Panc1 (cell line): ENCODE results near the gene UGT1A7.

Experiments
- POLR2AphosphoS5 ChIP-seq: IDR thresholded peaks from 2 replicates; pipeline ENCODE4 v1.6.1; 2012; ENCODE audit warnings: mild to moderate bottlenecking, low read depth, low read length, moderate library complexity
- SIN3A ChIP-seq: IDR thresholded peaks from 2 replicates; pipeline ENCODE4 v1.6.1; 2012; ENCODE audit warnings: low read depth, mild to moderate bottlenecking, low read length, moderate library complexity, borderline replicate concordance; ENCODE audit not compliant: insufficient read depth
- TF ChIP-seq, protein P1 (sequence below): fragments of 450-650 bp; IDR thresholded peaks from 2 replicates; pipeline ENCODE4 v1.5.1; 2017; ENCODE audit warnings: mild to moderate bottlenecking
- TF ChIP-seq, protein P2 (sequence below), 2 experiments: IDR thresholded peaks; 2 replicates each; pipeline ENCODE4 v1.6.1; 2011 to 2012; ENCODE audit warnings: low read depth in 2 of 2, control low read depth in 1 of 2, low read length in 1 of 2, mild to moderate bottlenecking in 1 of 2, moderate library complexity in 1 of 2; ENCODE audit not compliant: insufficient read depth in 1 of 2

DNA sequence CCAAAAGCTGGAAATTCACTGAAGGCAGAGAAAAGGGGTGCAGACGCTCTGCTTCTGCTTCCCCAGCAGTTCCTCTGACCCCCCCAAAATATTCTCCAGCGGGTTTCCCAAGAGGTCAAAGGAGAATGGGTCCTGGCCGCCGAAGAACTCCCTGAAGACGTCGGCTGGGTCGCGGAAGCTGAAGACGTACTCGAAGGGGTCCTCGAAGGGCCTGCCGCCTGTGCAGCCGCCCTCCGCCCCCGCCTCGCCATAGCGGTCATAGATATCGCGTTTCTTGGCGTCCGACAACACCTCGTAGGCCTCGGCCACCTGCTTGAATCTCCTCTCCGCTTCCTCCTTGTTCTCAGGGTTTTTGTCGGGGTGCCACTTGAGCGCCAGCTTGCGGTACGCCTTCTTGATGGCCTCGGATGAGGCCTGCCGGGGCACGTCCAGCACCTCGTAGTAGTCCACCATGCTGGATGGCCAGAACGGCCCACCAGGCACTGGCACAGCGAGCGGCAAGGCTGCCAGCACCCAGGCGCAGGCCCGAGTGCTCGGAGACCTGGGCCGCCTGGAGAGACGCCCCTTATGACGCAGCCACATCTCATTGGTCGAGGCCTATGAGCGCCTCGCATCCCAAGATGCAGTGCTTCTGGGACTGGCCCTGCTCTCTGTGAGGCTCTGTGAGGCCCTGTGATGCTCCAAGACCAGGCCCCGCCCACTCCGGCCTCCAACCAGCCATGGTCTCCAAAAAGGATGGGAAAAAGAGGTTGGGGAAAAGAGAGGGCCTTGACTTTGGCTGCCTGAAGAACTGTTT is 62.0 kb downstream of the UGT1A7 start:
- TF ChIP-seq, protein P1, sequence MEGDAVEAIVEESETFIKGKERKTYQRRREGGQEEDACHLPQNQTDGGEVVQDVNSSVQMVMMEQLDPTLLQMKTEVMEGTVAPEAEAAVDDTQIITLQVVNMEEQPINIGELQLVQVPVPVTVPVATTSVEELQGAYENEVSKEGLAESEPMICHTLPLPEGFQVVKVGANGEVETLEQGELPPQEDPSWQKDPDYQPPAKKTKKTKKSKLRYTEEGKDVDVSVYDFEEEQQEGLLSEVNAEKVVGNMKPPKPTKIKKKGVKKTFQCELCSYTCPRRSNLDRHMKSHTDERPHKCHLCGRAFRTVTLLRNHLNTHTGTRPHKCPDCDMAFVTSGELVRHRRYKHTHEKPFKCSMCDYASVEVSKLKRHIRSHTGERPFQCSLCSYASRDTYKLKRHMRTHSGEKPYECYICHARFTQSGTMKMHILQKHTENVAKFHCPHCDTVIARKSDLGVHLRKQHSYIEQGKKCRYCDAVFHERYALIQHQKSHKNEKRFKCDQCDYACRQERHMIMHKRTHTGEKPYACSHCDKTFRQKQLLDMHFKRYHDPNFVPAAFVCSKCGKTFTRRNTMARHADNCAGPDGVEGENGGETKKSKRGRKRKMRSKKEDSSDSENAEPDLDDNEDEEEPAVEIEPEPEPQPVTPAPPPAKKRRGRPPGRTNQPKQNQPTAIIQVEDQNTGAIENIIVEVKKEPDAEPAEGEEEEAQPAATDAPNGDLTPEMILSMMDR: no peak
- TF ChIP-seq SIN3A (no peak), POLR2AphosphoS5 (no peak)
- TF ChIP-seq, protein P2, sequence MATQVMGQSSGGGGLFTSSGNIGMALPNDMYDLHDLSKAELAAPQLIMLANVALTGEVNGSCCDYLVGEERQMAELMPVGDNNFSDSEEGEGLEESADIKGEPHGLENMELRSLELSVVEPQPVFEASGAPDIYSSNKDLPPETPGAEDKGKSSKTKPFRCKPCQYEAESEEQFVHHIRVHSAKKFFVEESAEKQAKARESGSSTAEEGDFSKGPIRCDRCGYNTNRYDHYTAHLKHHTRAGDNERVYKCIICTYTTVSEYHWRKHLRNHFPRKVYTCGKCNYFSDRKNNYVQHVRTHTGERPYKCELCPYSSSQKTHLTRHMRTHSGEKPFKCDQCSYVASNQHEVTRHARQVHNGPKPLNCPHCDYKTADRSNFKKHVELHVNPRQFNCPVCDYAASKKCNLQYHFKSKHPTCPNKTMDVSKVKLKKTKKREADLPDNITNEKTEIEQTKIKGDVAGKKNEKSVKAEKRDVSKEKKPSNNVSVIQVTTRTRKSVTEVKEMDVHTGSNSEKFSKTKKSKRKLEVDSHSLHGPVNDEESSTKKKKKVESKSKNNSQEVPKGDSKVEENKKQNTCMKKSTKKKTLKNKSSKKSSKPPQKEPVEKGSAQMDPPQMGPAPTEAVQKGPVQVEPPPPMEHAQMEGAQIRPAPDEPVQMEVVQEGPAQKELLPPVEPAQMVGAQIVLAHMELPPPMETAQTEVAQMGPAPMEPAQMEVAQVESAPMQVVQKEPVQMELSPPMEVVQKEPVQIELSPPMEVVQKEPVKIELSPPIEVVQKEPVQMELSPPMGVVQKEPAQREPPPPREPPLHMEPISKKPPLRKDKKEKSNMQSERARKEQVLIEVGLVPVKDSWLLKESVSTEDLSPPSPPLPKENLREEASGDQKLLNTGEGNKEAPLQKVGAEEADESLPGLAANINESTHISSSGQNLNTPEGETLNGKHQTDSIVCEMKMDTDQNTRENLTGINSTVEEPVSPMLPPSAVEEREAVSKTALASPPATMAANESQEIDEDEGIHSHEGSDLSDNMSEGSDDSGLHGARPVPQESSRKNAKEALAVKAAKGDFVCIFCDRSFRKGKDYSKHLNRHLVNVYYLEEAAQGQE (IDR thresholded peaks at IDR 0.05; ENCODE audit: insufficient read depth in 1 of 2, low read depth in 2 of 2, low read length in 1 of 2): no peak
